GM10266 (cell line): ENCODE data around the gene BMPR2.
"Not testable (repeated sequence)": the region's sequence is repeated elsewhere in the genome, so short reads cannot be mapped to it uniquely, and the experiment has no call there.

ENCODE experiments used
- DNase-seq: peaks from one replicate; pipeline ENCODE4 v3.0.0; 2012; ENCODE audit errors: extremely low spot score
- CTCF ChIP-seq: IDR thresholded peaks from 2 replicates; pipeline ENCODE4 v1.5.1; 2012; ENCODE audit warnings: mild to moderate bottlenecking, low read depth; ENCODE audit not compliant: control insufficient read depth, insufficient read depth; ENCODE audit errors: missing control alignments

BMPR2 gene

DNA sequence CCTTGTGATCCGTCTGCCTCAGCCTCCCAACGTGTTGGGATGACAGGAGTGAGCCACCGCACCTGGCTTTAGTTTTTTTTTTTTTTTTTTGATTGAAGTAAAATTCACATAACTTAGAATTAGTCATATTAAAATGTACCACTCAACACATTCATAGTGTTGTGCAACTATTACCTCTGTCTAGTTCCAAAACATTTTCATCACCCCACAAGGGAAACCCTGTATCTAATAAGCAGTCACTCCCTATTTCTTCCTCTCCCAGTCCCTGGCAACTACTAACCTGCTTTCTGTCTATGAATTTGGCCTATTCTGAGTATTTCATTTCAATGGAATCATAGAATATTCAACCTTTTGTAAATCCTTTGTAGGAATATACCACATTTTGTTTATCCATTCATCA is 134.8 kb downstream of the BMPR2 start:
- DNase-seq: no peak
- TF ChIP-seq CTCF: no peak

DNA sequence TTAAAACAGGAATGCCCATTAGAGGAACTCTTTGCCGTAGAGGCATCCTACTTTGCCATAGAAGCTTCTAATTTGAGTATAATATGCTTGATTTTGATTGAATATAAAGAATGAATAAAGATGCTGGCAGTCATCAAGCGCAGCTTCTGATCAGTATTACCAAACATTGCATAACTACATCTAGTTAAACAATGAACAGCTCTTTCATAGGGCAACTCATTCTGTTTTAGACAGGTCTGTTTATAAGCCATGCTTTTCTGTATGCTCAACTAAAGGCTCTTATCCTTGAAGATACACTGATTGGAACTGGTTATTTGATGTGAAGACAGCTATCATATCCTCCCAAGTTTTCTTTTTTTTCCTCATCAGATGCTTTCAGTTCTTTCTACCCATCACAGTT is 136.0 kb downstream of the BMPR2 start:
- DNase-seq: no peak
- TF ChIP-seq CTCF: no peak

DNA sequence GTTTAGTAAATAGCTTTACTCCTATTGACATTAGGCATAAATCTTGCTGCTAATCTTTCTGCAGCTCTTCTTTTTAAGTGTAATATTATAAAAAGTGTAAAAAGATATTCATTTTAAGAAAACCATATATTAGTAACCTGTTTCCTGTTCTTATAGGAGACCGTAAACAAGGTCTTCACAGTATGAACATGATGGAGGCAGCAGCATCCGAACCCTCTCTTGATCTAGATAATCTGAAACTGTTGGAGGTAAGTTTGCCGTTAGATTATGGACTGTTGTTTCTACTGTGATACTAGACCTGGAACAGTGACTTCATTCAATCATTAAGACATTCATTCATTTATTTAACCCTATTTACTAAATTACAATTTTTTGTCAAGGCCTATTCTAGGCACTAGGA is 138.6 kb downstream of the BMPR2 start:
- no peak for DNase-seq
- TF ChIP-seq CTCF: no peak

- TF ChIP-seq CTCF: no peak
- no peak for DNase-seq
Observed at GRCh38 chr2:202519453-202519852, 143.3 kb downstream of the BMPR2 start.

GRCh38 chr2:202521470-202521869 is 145.3 kb downstream of the BMPR2 start:
- no peak for DNase-seq
- no peak for TF ChIP-seq CTCF

DNA sequence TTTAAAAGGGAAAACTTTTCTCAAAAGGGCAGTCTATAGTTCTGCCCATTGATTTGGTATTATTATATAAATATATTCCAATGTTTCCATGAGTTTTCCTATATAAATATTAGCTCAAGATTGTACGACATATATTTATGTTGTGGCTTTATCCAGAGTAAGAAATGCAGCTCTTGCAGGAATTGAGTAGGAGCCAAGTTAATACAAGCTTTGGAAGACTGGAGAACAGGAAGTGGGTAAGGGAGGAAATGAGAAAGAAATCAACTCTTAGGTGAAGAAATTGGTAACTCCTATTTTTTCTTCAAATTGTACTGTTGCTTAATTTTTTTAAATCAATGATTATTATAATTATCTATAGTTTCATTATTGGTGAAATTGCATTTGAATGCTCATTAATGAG is 153.3 kb downstream of the BMPR2 start:
- TF ChIP-seq CTCF: no peak

GRCh38 chr2:202530038-202530437 is 153.9 kb downstream of the BMPR2 start:
- no peak for DNase-seq
- TF ChIP-seq CTCF: no peak

More for the DNA sequence above, 153.3 kb downstream of the BMPR2 start:
- DNase-seq: no peak

DNA sequence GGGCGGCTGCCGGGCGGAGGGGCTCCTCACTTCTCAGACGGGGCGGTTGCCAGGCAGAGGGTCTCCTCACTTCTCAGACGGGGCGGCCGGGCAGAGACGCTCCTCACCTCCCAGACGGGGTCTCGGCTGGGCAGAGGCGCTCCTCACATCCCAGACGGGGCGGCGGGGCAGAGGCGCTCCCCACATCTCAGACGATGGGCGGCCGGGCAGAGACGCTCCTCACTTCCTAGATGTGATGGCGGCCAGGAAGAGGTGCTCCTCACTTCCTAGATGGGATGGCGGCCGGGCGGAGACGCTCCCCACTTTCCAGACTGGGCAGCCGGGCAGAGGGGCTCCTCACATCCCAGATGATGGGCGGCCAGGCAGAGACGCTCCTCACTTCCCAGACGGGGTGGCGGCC is 159.2 kb downstream of the BMPR2 start:
- DNase-seq: not testable (repeated sequence)
